IMR-90 (cell line): ENCODE results near the gene ZNF493. TPM values are rescaled to one million over a fixed set of nuclear protein-coding genes. Genes with fewer than 3 reads are reported as not detected.

Source experiments
- ATAC-seq: fragments of 200-7000 bp; cut with Tn5 transposase; 2 replicates; pipeline ENCODE4 v1.9.1; 2020; ENCODE audit warnings: low read depth, mild to moderate bottlenecking, moderate library complexity
- BruUV-seq: library from RNA; stranded (reverse); fragments of 400-500 nt; replicated peaks from 2 replicates; lab custom pipeline; 2021; lab: Mats Ljungman, UMichigan
- CTCF ChIA-PET: fragments of 300-600 bp; formaldehyde crosslinking; extraction: SDS; loops from one replicate; lab custom pipeline; 2021; ENCODE audit warnings: antibody characterized with exemption; lab: Yijun Ruan, JAX
- POLR2A ChIA-PET: fragments of 300-600 bp; sonication (Branson Sonifier 250); formaldehyde crosslinking; loops from one replicate; lab custom pipeline; 2022; ENCODE audit warnings: antibody characterized with exemption; ENCODE audit not compliant: unreplicated experiment; lab: Charles Lee
- DNase-seq: peaks from one replicate; pipeline ENCODE4 v3.0.0; 2013
- H2AFZ ChIP-seq: replicated peaks from 2 replicates; pipeline ENCODE3; 2013; ENCODE audit warnings: low read length, mild to moderate bottlenecking; ENCODE audit not compliant: poor library complexity
- H2AK5ac ChIP-seq: 2 replicates; pipeline ENCODE4 v1.6.1; 2013; ENCODE audit warnings: low read depth, low read length, inconsistent platforms
- H2AK9ac ChIP-seq: replicated peaks from 2 replicates; pipeline ENCODE3; 2013; ENCODE audit warnings: mild to moderate bottlenecking, low read depth, low read length, moderate library complexity; ENCODE audit not compliant: poor library complexity
- H2BK120ac ChIP-seq: 2 replicates; pipeline ENCODE4 v1.6.1; 2013; ENCODE audit warnings: low read depth, low read length, inconsistent platforms
- H2BK15ac ChIP-seq: 3 replicates; pipeline ENCODE4 v1.6.1; 2013; ENCODE audit warnings: low read depth, low read length, inconsistent platforms
- H2BK20ac ChIP-seq: 2 replicates; pipeline ENCODE4 v1.6.1; 2013; ENCODE audit warnings: low read depth, mild to moderate bottlenecking, inconsistent platforms, low read length, moderate library complexity
- H2BK5ac ChIP-seq: 2 replicates; pipeline ENCODE4 v1.6.1; 2013; ENCODE audit warnings: mild to moderate bottlenecking, low read depth, low read length, inconsistent platforms; ENCODE audit not compliant: poor library complexity, severe bottlenecking
- H3K14ac ChIP-seq: replicated peaks from 2 replicates; pipeline ENCODE4 v1.6.1; 2013; ENCODE audit warnings: low read depth, low read length, inconsistent platforms
- H3K18ac ChIP-seq: 2 replicates; pipeline ENCODE4 v1.6.1; 2013; ENCODE audit warnings: low read depth, low read length, control low read depth
- H3K23ac ChIP-seq: 2 replicates; pipeline ENCODE4 v1.6.1; 2013; ENCODE audit warnings: low read depth, low read length, inconsistent platforms
- H3K27ac ChIP-seq: 2 replicates; pipeline ENCODE4 v1.5.1; 2013; ENCODE audit warnings: mild to moderate bottlenecking, control low read depth, low read length; ENCODE audit not compliant: insufficient read depth
- H3K27me3 ChIP-seq: 2 replicates; pipeline ENCODE4 v1.6.1; 2013; ENCODE audit warnings: low read length; ENCODE audit not compliant: control insufficient read depth, insufficient read depth
- H3K36me3 ChIP-seq: 2 replicates; pipeline ENCODE4 v1.6.1; 2013; ENCODE audit warnings: low read length, mixed read lengths; ENCODE audit not compliant: control insufficient read depth, insufficient read depth
- H3K4ac ChIP-seq: 2 replicates; pipeline ENCODE4 v1.6.1; 2013; ENCODE audit warnings: low read depth, low read length, inconsistent platforms
- H3K4me1 ChIP-seq: 2 replicates; pipeline ENCODE4 v1.6.1; 2013; ENCODE audit warnings: low read length, mixed read lengths; ENCODE audit not compliant: control insufficient read depth, insufficient read depth
- H3K4me2 ChIP-seq: 2 replicates; pipeline ENCODE4 v1.6.1; 2013; ENCODE audit warnings: low read depth, mild to moderate bottlenecking, control low read depth, low read length, moderate library complexity
- H3K4me3 ChIP-seq: 2 replicates; pipeline ENCODE4 v1.5.1; 2013; ENCODE audit warnings: low read depth, mild to moderate bottlenecking, control low read depth, low read length, moderate library complexity; ENCODE audit not compliant: insufficient read depth
- H3K56ac ChIP-seq: 2 replicates; pipeline ENCODE4 v1.6.1; 2013; ENCODE audit warnings: low read length, inconsistent platforms; ENCODE audit not compliant: insufficient read depth; ENCODE audit errors: extremely low read depth
- H3K79me1 ChIP-seq, 2 experiments: 2 replicates each; pipeline ENCODE4 v1.6.1; 2013; ENCODE audit warnings: low read length in 2 of 2, inconsistent platforms in 1 of 2, low read depth in 1 of 2
- H3K9ac ChIP-seq: 2 replicates; pipeline ENCODE4 v1.6.1; 2013; ENCODE audit warnings: low read depth, low read length, control low read depth
- H3K9me1 ChIP-seq: 2 replicates; pipeline ENCODE4 v1.6.1; 2013; ENCODE audit warnings: low read length, inconsistent platforms; ENCODE audit not compliant: insufficient read depth
- H3K9me3 ChIP-seq: 2 replicates; pipeline ENCODE4 v1.6.1; 2013; ENCODE audit warnings: low read length; ENCODE audit not compliant: control insufficient read depth, insufficient read depth
- H4K20me1 ChIP-seq: 2 replicates; pipeline ENCODE4 v1.6.1; 2013; ENCODE audit warnings: low read length, inconsistent platforms; ENCODE audit not compliant: insufficient read depth
- H4K5ac ChIP-seq: 2 replicates; pipeline ENCODE4 v1.6.1; 2013; ENCODE audit warnings: mild to moderate bottlenecking, low read depth, low read length, control low read depth
- H4K8ac ChIP-seq, 2 experiments: 2 replicates each; pipeline ENCODE4 v1.6.1; 2013; ENCODE audit warnings: low read depth in 2 of 2, low read length in 2 of 2, control low read depth in 1 of 2, inconsistent platforms in 1 of 2
- H4K91ac ChIP-seq: 2 replicates; pipeline ENCODE4 v1.6.1; 2013; ENCODE audit warnings: low read depth, low read length, inconsistent platforms; ENCODE audit not compliant: insufficient read depth
- BHLHE40 ChIP-seq: fragments of 150-350 bp; IDR thresholded peaks from 2 replicates; pipeline ENCODE4 v1.6.1; 2016; ENCODE audit warnings: mild to moderate bottlenecking, low read depth, low read length
- CEBPB ChIP-seq: IDR thresholded peaks from 2 replicates; pipeline ENCODE4 v1.6.1; 2012; ENCODE audit warnings: low read depth, low read length, improper control_type of control experiment
- CHD1 ChIP-seq: IDR thresholded peaks from 2 replicates; pipeline ENCODE4 v1.6.1; 2012; ENCODE audit warnings: low read depth, low read length, improper control_type of control experiment
- CTCF ChIP-seq: conservative IDR thresholded peaks from 2 replicates; pipeline ENCODE4 v1.5.1; 2012; ENCODE audit warnings: mild to moderate bottlenecking, low read depth, low read length, improper control_type of control experiment
- ELK1 ChIP-seq: fragments of 150-350 bp; IDR thresholded peaks from 2 replicates; pipeline ENCODE4 v1.6.1; 2016; ENCODE audit warnings: low read depth, mild to moderate bottlenecking, low read length, moderate library complexity, borderline replicate concordance
- FOS ChIP-seq: fragments of 150-350 bp; IDR thresholded peaks from 2 replicates; pipeline ENCODE4 v1.6.1; 2016; ENCODE audit warnings: low read depth, low read length
- MAFK ChIP-seq: IDR thresholded peaks from 2 replicates; pipeline ENCODE4 v1.6.1; 2012; ENCODE audit warnings: low read depth, low read length, improper control_type of control experiment
- MAZ ChIP-seq: IDR thresholded peaks from 2 replicates; pipeline ENCODE4 v1.6.1; 2012; ENCODE audit warnings: low read depth, mild to moderate bottlenecking, low read length, improper control_type of control experiment, moderate library complexity, borderline replicate concordance
- MXI1 ChIP-seq: IDR thresholded peaks from 2 replicates; pipeline ENCODE4 v1.6.1; 2012; ENCODE audit warnings: low read depth, mild to moderate bottlenecking, low read length, moderate library complexity, borderline replicate concordance
- NFE2L2 ChIP-seq: fragments of 150-350 bp; IDR thresholded peaks from 2 replicates; pipeline ENCODE4 v1.6.1; 2016; ENCODE audit warnings: low read depth, mild to moderate bottlenecking, low read length
- POLR2A ChIP-seq: IDR thresholded peaks from 2 replicates; pipeline ENCODE4 v1.6.1; 2012; ENCODE audit warnings: mild to moderate bottlenecking, low read depth, low read length
- RAD21 ChIP-seq: IDR thresholded peaks from 2 replicates; pipeline ENCODE4 v1.6.1; 2012; ENCODE audit warnings: low read length, improper control_type of control experiment
- RCOR1 ChIP-seq: IDR thresholded peaks from 2 replicates; pipeline ENCODE4 v1.6.1; 2012; ENCODE audit warnings: mild to moderate bottlenecking, low read length, improper control_type of control experiment; ENCODE audit not compliant: insufficient replicate concordance
- RFX5 ChIP-seq: IDR thresholded peaks from 2 replicates; pipeline ENCODE4 v1.8.0; 2012; ENCODE audit warnings: low read depth, mild to moderate bottlenecking, low read length, moderate library complexity
- SMC3 ChIP-seq: fragments of 150-350 bp; IDR thresholded peaks from 2 replicates; pipeline ENCODE4 v1.6.1; 2016; ENCODE audit warnings: low read depth, mild to moderate bottlenecking, antibody characterized with exemption, low read length, moderate library complexity
- USF2 ChIP-seq: fragments of 150-350 bp; IDR thresholded peaks from 2 replicates; pipeline ENCODE4 v1.6.1; 2017; ENCODE audit warnings: mild to moderate bottlenecking, antibody characterized with exemption, low read length, low read depth
- WGBS, 2 experiments: methylation state at CpG; one replicate each; pipeline versions ENCODE4 v1.1.5 to v1.1.7; 2013; ENCODE audit warnings: missing lambda C conversion rate in 2 of 2; ENCODE audit not compliant: insufficient read length in 1 of 2; ENCODE audit errors: extremely low coverage in 2 of 2; 5-methylcytosine and 5-hydroxymethylcytosine counted together
- dilution Hi-C: fragments of 300-500 bp; cut with HindIII; formaldehyde crosslinking; loops from one replicate; pipeline ENCODE4 v1.14.3; 2018; ENCODE audit warnings: low sequenced_read_pairs; ENCODE audit not compliant: unreplicated experiment
- in situ Hi-C: fragments of 300-500 bp; cut with MboI; formaldehyde crosslinking; loops from 3 replicates; pipeline ENCODE4 v1.14.3; 2019; ENCODE audit warnings: low sequenced_read_pairs, inconsistent platforms, mixed read lengths
- intact Hi-C: fragments of 100-400 bp; cut with micrococcal nuclease; formaldehyde crosslinking; loops from 2 replicates; pipeline ENCODE4 v1.10.0; 2022
- polyA plus RNA-seq, 3 experiments: library from polyadenylated mRNA; depleted of rRNA; stranded (reverse); fragments of >200 nt; gene quantifications; 2 replicates each; pipeline ENCODE4 v1.2.3, GENCODE V29; 2012; ENCODE audit warnings: low replicate concordance in 1 of 3
- total RNA-seq: library from RNA; depleted of rRNA; stranded (reverse); fragments of >200 nt; gene quantifications from 2 replicates; pipeline ENCODE4 v1.2.3, GENCODE V29; 2012

The ZNF493 gene
- total and polyA plus RNA-seq, 2 of the 4 experiments (the other 2 are of a cell fraction), result 2.1 to 3.4 TPM

- no peak overlapping the region for H3K4ac ChIP-seq
- H3K56ac ChIP-seq, result no peak overlapping the region
- BruUV-seq, result no TSS peak
- no peaks in the 10 kb centered on the region for H3K36me3 ChIP-seq
- H2BK20ac ChIP-seq, result no peak overlapping the region
- no peak overlapping the region for H3K18ac ChIP-seq
- H3K9me3 ChIP-seq, result peaks cover 28% of the 10 kb centered on the region
- no peak overlapping the region for H2AFZ ChIP-seq
- no peak overlapping the region for H3K27ac ChIP-seq
- CTCF ChIA-PET, result no interaction called here
- no peak overlapping the region for H3K23ac ChIP-seq
- no peaks in the 10 kb centered on the region for H3K27me3 ChIP-seq
- DNase-seq (no peak), ATAC-seq (no peak)
- H4K20me1 ChIP-seq, result no peaks in the 10 kb centered on the region
- no peak overlapping the region for H3K14ac ChIP-seq
- in situ Hi-C loops (no loop called here), dilution Hi-C loops (no loop called here), intact Hi-C loops (no loop called here)
- no peaks in the 10 kb centered on the region for H3K9me1 ChIP-seq
- no peak overlapping the region for H2BK15ac ChIP-seq
- no peak overlapping the region for H4K8ac ChIP-seq
- H2BK120ac ChIP-seq, result no peak overlapping the region
- no peak overlapping the region for H4K91ac ChIP-seq
- H2AK5ac ChIP-seq, result no peak overlapping the region
- H3K79me1 ChIP-seq, result no peaks in the 10 kb centered on the region
- no peak overlapping the region for H2BK5ac ChIP-seq
- H3K4me3 ChIP-seq, result no peak overlapping the region
- H2AK9ac ChIP-seq, result no peak overlapping the region
- no peaks in the 10 kb centered on the region for H3K4me1 ChIP-seq
- H3K9ac ChIP-seq, result no peak overlapping the region
- POLR2A ChIA-PET, result interaction anchor here (0.6 kb wide), 1 partner anchor 762 kb away, joined by 3 read pairs; no protein-coding TSS in a partner anchor
- no CpG with 5 or more reads among the region's 4 CpGs for WGBS, 2 experiments
- no peak overlapping the region for H3K4me2 ChIP-seq
- no peak overlapping the region for H4K5ac ChIP-seq
- TF ChIP-seq POLR2A (no peak), MAZ (no peak), SMC3 (no peak), MXI1 (no peak), CEBPB (no peak), RFX5 (no peak), BHLHE40 (no peak), CTCF (no peak), ELK1 (no peak), RCOR1 (no peak), USF2 (no peak), CHD1 (no peak), RAD21 (no peak), MAFK (no peak), FOS (no peak), NFE2L2 (no peak)
These were observed 42.3 kb downstream of the ZNF493 start for GRCh38 chr19:21439201-21439751.
